H9 (cell line): ENCODE data around the gene LRRC23. TPM values are rescaled to one million over a fixed set of nuclear protein-coding genes. Genes with fewer than 3 reads are reported as not detected.

Experiments
- DNase-seq: peaks from one replicate; pipeline ENCODE4 v3.0.0-alpha.2; 2017
- H2AFZ ChIP-seq: one replicate; pipeline ENCODE4 v1.6.1; 2013; ENCODE audit warnings: mild to moderate bottlenecking, low read length, control low read depth, moderate library complexity
- H2AK5ac ChIP-seq: 2 replicates; pipeline ENCODE4 v1.6.1; 2013; ENCODE audit warnings: low read length, control low read depth, mixed read lengths; ENCODE audit not compliant: insufficient read length
- H2BK120ac ChIP-seq: one replicate; pipeline ENCODE4 v1.6.1; 2013; ENCODE audit warnings: low read depth, mild to moderate bottlenecking, low read length, control low read depth, inconsistent platforms; ENCODE audit not compliant: poor library complexity, severe bottlenecking
- H2BK12ac ChIP-seq: 2 replicates; pipeline ENCODE4 v1.6.1; 2013; ENCODE audit warnings: low read length, control low read depth, mixed read lengths, low read depth; ENCODE audit not compliant: insufficient read length
- H2BK15ac ChIP-seq: 2 replicates; pipeline ENCODE4 v1.6.1; 2013; ENCODE audit warnings: low read depth, low read length, control low read depth
- H2BK20ac ChIP-seq: one replicate; pipeline ENCODE4 v1.6.1; 2013; ENCODE audit warnings: low read depth, mild to moderate bottlenecking, low read length, control low read depth, inconsistent platforms; ENCODE audit not compliant: poor library complexity, severe bottlenecking
- H2BK5ac ChIP-seq: 2 replicates; pipeline ENCODE4 v1.6.1; 2013; ENCODE audit warnings: low read length, control low read depth, mixed read lengths; ENCODE audit not compliant: insufficient read length
- H3K14ac ChIP-seq: 2 replicates; pipeline ENCODE4 v1.6.1; 2013; ENCODE audit warnings: low read length, control low read depth; ENCODE audit not compliant: insufficient read depth
- H3K18ac ChIP-seq: 2 replicates; pipeline ENCODE4 v1.6.1; 2013; ENCODE audit warnings: low read depth, mild to moderate bottlenecking, mixed read lengths, low read length, control low read depth; ENCODE audit not compliant: insufficient read length
- H3K23ac ChIP-seq: 2 replicates; pipeline ENCODE4 v1.6.1; 2013; ENCODE audit warnings: low read length, control low read depth, mixed read lengths, low read depth; ENCODE audit not compliant: insufficient read length
- H3K23me2 ChIP-seq: 2 replicates; pipeline ENCODE4 v1.6.1; 2013; ENCODE audit warnings: low read depth, mild to moderate bottlenecking, mixed read lengths, low read length, control low read depth; ENCODE audit not compliant: insufficient read length, poor library complexity, severe bottlenecking
- H3K27ac ChIP-seq: 2 replicates; pipeline ENCODE4 v1.5.1; 2013; ENCODE audit warnings: low read length, control low read depth, mixed read lengths, low read depth; ENCODE audit not compliant: insufficient read length
- H3K27me3 ChIP-seq: 2 replicates; pipeline ENCODE4 v1.6.1; 2013; ENCODE audit warnings: low read length, control low read depth, inconsistent platforms; ENCODE audit not compliant: insufficient read depth
- H3K4ac ChIP-seq: 2 replicates; pipeline ENCODE4 v1.6.1; 2013; ENCODE audit warnings: low read depth, mild to moderate bottlenecking, control low read depth, inconsistent platforms, low read length, moderate library complexity
- H3K4me1 ChIP-seq: 2 replicates; pipeline ENCODE4 v1.6.1; 2013; ENCODE audit warnings: low read length, control low read depth, inconsistent platforms; ENCODE audit not compliant: insufficient read depth
- H3K4me2 ChIP-seq: 2 replicates; pipeline ENCODE4 v1.6.1; 2013; ENCODE audit warnings: low read length, control low read depth, mixed read lengths; ENCODE audit not compliant: insufficient read length, insufficient read depth
- H3K56ac ChIP-seq: 2 replicates; pipeline ENCODE4 v1.6.1; 2013; ENCODE audit warnings: low read depth, mild to moderate bottlenecking, mixed read lengths, low read length, control low read depth; ENCODE audit not compliant: insufficient read length
- H3K79me1 ChIP-seq: 2 replicates; pipeline ENCODE4 v1.6.1; 2013; ENCODE audit warnings: low read depth, mild to moderate bottlenecking, moderate library complexity, low read length, control low read depth, inconsistent platforms; ENCODE audit not compliant: insufficient read depth, poor library complexity, severe bottlenecking
- H3K79me2 ChIP-seq: 2 replicates; pipeline ENCODE4 v1.6.1; 2013; ENCODE audit warnings: low read length, control low read depth, inconsistent platforms; ENCODE audit not compliant: insufficient read depth
- H3K9ac ChIP-seq: 2 replicates; pipeline ENCODE4 v1.6.1; 2013; ENCODE audit warnings: low read length, control low read depth, mixed read lengths; ENCODE audit not compliant: insufficient read length; ENCODE audit errors: extremely low read depth
- H3K9me3 ChIP-seq: one replicate; pipeline ENCODE4 v1.6.1; 2013; ENCODE audit warnings: low read depth, low read length, inconsistent platforms; ENCODE audit not compliant: control insufficient read depth
- H3T11ph ChIP-seq: one replicate; pipeline ENCODE4 v1.6.1; 2013; ENCODE audit warnings: mild to moderate bottlenecking, low read length, control low read depth, inconsistent platforms
- H4K20me1 ChIP-seq: one replicate; pipeline ENCODE4 v1.6.1; 2013; ENCODE audit not compliant: control insufficient read depth, insufficient read length, insufficient read depth
- H4K5ac ChIP-seq: 2 replicates; pipeline ENCODE4 v1.6.1; 2013; ENCODE audit warnings: low read depth, mild to moderate bottlenecking, mixed read lengths, low read length, control low read depth; ENCODE audit not compliant: insufficient read length
- H4K8ac ChIP-seq: replicated peaks from 2 replicates; pipeline ENCODE4 v1.6.1; 2013; ENCODE audit warnings: low read length, control low read depth, mixed read lengths, low read depth; ENCODE audit not compliant: insufficient read length
- H4K91ac ChIP-seq: 2 replicates; pipeline ENCODE4 v1.6.1; 2013; ENCODE audit warnings: low read depth, mild to moderate bottlenecking, moderate library complexity, mixed read lengths, low read length, control low read depth; ENCODE audit not compliant: insufficient read length
- H3K27ac Mint-ChIP-seq, 3 experiments: 2 replicates in 2 of 3; 3 replicates in 1 of 3; pipeline ENCODE4 v1.8.0; 2020 to 2021; ENCODE audit warnings: mixed read lengths in 3 of 3, mild to moderate bottlenecking in 1 of 3, moderate library complexity in 1 of 3
- H3K27me3 Mint-ChIP-seq: 2 replicates; pipeline ENCODE4 v1.8.0; 2021; ENCODE audit warnings: low read depth, mild to moderate bottlenecking, moderate library complexity, mixed read lengths
- H3K36me3 Mint-ChIP-seq, 3 experiments: 2 replicates in 2 of 3; 3 replicates in 1 of 3; pipeline ENCODE4 v1.8.0; 2020 to 2021; ENCODE audit warnings: low read depth in 3 of 3, mixed read lengths in 3 of 3; ENCODE audit not compliant: insufficient read depth in 1 of 3
- H3K4me1 Mint-ChIP-seq, 2 experiments: 2 replicates each; pipeline ENCODE4 v1.8.0; 2020; ENCODE audit warnings: mixed read lengths in 2 of 2
- H3K4me3 Mint-ChIP-seq, 2 experiments: 2 replicates in 1 of 2; 3 replicates in 1 of 2; pipeline ENCODE4 v1.8.0; 2020 to 2021; ENCODE audit warnings: mild to moderate bottlenecking in 2 of 2, mixed read lengths in 2 of 2, moderate library complexity in 1 of 2
- H3K9me3 Mint-ChIP-seq, 2 experiments: 2 replicates in 1 of 2; 3 replicates in 1 of 2; pipeline ENCODE4 v1.8.0; 2020; ENCODE audit warnings: mild to moderate bottlenecking in 2 of 2, mixed read lengths in 2 of 2, moderate library complexity in 1 of 2
- WGBS: extraction: QIAGEN DNeasy Blood & Tissue Kit; methylation state at CpG from one replicate; pipeline ENCODE4 v1.1.7; 2013; ENCODE audit warnings: missing lambda C conversion rate, low lambda C conversion rate, mixed read lengths; ENCODE audit not compliant: insufficient read length; ENCODE audit errors: extremely low coverage; 5-methylcytosine and 5-hydroxymethylcytosine counted together
- total RNA-seq: library from RNA; stranded (reverse); gene quantifications from 2 replicates; pipeline ENCODE4 v1.2.1, GENCODE V29; 2021
- TF ChIP-seq, protein P1 (sequence below): fragments of 200-600 bp; sonication (generic); conservative IDR thresholded peaks from 3 replicates; pipeline ENCODE4 v1.8.0; 2021; ENCODE audit warnings: antibody characterized with exemption, mild to moderate bottlenecking

The LRRC23 gene
- total RNA-seq, 1 experiment from 2014 or later, result 2.1 TPM

- H3K36me3 Mint-ChIP-seq, result peaks cover 0 to 32% (median 22%) of the 10 kb centered on the region in 3 experiments; a peak in 4 of 7 replicates
- Histone ChIP-seq H3K27ac (no peak overlapping the region), H2AFZ (no peak overlapping the region), H3K23ac (no peak overlapping the region), H4K8ac (no peak overlapping the region), H3K27me3 (no peaks in the 10 kb centered on the region), H2BK20ac (no peak overlapping the region), H3K4ac (no peak overlapping the region), H2BK120ac (no peak overlapping the region), H3K9ac (no peak overlapping the region), H2AK5ac (no peak overlapping the region), H3K79me1 (no peaks in the 10 kb centered on the region), H3K56ac (no peak overlapping the region), H3K4me1 (peaks cover 2% of the 10 kb centered on the region; the same call in 1 of the 2 replicates), H3K79me2 (no peaks in the 10 kb centered on the region), H3K14ac (no peak overlapping the region), H2BK5ac (no peak overlapping the region), H3K23me2 (no peaks in the 10 kb centered on the region), H2BK15ac (no peak overlapping the region), H3K18ac (no peak overlapping the region), H3K9me3 (no peaks in the 10 kb centered on the region), H4K20me1 (no peaks in the 10 kb centered on the region), H4K91ac (no peak overlapping the region), H3T11ph (no peak overlapping the region), H4K5ac (no peak overlapping the region), H2BK12ac (no peak overlapping the region), H3K4me2 (no peak overlapping the region)
- no peak overlapping the region for H3K27ac Mint-ChIP-seq
- no CpG with 5 or more reads among the region's 5 CpGs for WGBS
- TF ChIP-seq, protein P1, sequence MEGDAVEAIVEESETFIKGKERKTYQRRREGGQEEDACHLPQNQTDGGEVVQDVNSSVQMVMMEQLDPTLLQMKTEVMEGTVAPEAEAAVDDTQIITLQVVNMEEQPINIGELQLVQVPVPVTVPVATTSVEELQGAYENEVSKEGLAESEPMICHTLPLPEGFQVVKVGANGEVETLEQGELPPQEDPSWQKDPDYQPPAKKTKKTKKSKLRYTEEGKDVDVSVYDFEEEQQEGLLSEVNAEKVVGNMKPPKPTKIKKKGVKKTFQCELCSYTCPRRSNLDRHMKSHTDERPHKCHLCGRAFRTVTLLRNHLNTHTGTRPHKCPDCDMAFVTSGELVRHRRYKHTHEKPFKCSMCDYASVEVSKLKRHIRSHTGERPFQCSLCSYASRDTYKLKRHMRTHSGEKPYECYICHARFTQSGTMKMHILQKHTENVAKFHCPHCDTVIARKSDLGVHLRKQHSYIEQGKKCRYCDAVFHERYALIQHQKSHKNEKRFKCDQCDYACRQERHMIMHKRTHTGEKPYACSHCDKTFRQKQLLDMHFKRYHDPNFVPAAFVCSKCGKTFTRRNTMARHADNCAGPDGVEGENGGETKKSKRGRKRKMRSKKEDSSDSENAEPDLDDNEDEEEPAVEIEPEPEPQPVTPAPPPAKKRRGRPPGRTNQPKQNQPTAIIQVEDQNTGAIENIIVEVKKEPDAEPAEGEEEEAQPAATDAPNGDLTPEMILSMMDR, result no peak
- peaks cover 22 to 32% of the 10 kb centered on the region in 2 experiments for H3K4me1 Mint-ChIP-seq
- no peaks in the 10 kb centered on the region for H3K27me3 Mint-ChIP-seq
- DNase-seq, result no peak
- H3K9me3 Mint-ChIP-seq, result no peaks in the 10 kb centered on the region
- H3K4me3 Mint-ChIP-seq, result no peak overlapping the region
These were observed 21.4 kb upstream of the LRRC23 start for GRCh38 chr12:6883252-6883651.
